Testis (tissue), 3 donors: ENCODE data around the gene ACSL4. TPM values are rescaled to one million over a fixed set of nuclear protein-coding genes. Genes with fewer than 3 reads are reported as not detected.

ENCODE experiments used
- DNase-seq: peaks from one replicate; pipeline ENCODE4 v3.0.0-alpha.2; 2019
- H3K27ac ChIP-seq, 2 donors: fragments of 200-600 bp; sonication (generic); one replicate each; pipeline ENCODE4 v1.5.1; 2019
- H3K27me3 ChIP-seq: fragments of 200-600 bp; sonication (generic); one replicate; pipeline ENCODE4 v1.5.1; 2019
- H3K36me3 ChIP-seq: fragments of 200-600 bp; sonication (generic); one replicate; pipeline ENCODE4 v1.5.1; 2017; ENCODE audit warnings: low read depth; ENCODE audit errors: missing control alignments
- H3K4me1 ChIP-seq: fragments of 200-600 bp; sonication (generic); one replicate; pipeline ENCODE4 v1.5.1; 2019
- H3K4me3 ChIP-seq, 2 donors: fragments of 200-600 bp; sonication (generic); one replicate each; pipeline ENCODE4 v1.5.1; 2017 to 2019
- H3K9me3 ChIP-seq: fragments of 200-600 bp; sonication (generic); one replicate; pipeline ENCODE4 v1.5.1; 2017
- POLR2A ChIP-seq: fragments of 450-650 bp; IDR thresholded peaks from one replicate; pipeline ENCODE4 v1.6.1; 2017; ENCODE audit warnings: antibody characterized with exemption, mild to moderate bottlenecking, moderate library complexity
- WGBS, 2 donors: methylation state at CpG; one replicate each; pipeline ENCODE4 v1.1.5; 2018; 5-methylcytosine and 5-hydroxymethylcytosine counted together
- intact Hi-C: fragments of 100-400 bp; cut with DNase I; formaldehyde crosslinking; loops from one replicate; pipeline ENCODE4 v1.15.1; 2023; ENCODE audit warnings: low total_unique reads
- polyA plus RNA-seq: library from polyadenylated mRNA; stranded (reverse); fragments of 350-450 nt; fragmentation: Illumina TruSeq; extraction: RNeasy Lipid Tissue Mini Kit (QIAGEN cat#74804); gene quantifications from one replicate; pipeline ENCODE4 v1.2.3, GENCODE V29; 2014; ENCODE audit warnings: low read depth, low replicate concordance; ENCODE audit not compliant: insufficient read depth
- total RNA-seq, 2 donors: library from RNA; depleted of rRNA; stranded (reverse); fragments of >200 nt; gene quantifications; one replicate each; pipeline ENCODE4 v1.2.3, GENCODE V29; 2016
- TF ChIP-seq, protein P1 (sequence below), 3 experiments: fragments of 450-650 bp in 2 of 3; fragments of 200-600 bp in 1 of 3; sonication (generic) in 1 of 3; IDR thresholded peaks; one replicate each; pipeline ENCODE4 v1.5.1; 2016 to 2019; ENCODE audit warnings: antibody characterized with exemption in 3 of 3, mild to moderate bottlenecking in 2 of 3, moderate library complexity in 1 of 3

ACSL4 gene
- total and polyA plus RNA-seq, 3 donors from 2014 or later: 40.4 to 136 (median 108) TPM

DNA sequence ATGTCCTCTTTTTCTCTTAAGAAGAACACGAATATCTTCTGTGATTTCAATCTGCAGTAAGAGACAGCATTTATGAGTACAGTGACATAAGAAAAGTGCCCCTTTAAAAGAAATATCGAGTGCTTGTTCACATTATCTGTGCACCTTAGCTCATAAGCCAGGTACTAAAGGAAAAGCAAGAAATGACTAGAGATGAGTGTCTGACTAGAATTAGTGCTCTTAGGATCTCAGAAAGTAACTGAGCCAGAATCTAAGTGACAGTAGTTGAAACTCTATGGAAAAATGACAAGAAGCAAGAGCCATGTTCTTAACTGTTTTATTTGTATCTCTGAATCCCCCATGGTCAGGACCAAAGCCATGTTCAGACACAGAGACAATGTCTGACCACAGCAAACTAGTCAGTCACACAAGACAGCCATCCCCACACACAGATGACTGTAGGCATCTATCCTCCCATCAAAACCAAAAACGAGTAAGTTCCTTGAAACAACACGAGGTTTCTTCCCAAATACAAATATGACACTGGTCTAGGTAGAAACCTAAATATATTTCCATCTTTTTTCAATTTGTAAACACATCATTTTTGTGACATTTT is 36.8 kb downstream of the ACSL4 start:
- H3K4me1 ChIP-seq: no peaks in the 10 kb centered on the region
- DNase-seq: no peak
- WGBS, 2 donors: 63 to 70% methylated on average over 4 of the region's 4 CpGs
- no peaks in the 10 kb centered on the region for H3K9me3 ChIP-seq
- TF ChIP-seq, protein P1, sequence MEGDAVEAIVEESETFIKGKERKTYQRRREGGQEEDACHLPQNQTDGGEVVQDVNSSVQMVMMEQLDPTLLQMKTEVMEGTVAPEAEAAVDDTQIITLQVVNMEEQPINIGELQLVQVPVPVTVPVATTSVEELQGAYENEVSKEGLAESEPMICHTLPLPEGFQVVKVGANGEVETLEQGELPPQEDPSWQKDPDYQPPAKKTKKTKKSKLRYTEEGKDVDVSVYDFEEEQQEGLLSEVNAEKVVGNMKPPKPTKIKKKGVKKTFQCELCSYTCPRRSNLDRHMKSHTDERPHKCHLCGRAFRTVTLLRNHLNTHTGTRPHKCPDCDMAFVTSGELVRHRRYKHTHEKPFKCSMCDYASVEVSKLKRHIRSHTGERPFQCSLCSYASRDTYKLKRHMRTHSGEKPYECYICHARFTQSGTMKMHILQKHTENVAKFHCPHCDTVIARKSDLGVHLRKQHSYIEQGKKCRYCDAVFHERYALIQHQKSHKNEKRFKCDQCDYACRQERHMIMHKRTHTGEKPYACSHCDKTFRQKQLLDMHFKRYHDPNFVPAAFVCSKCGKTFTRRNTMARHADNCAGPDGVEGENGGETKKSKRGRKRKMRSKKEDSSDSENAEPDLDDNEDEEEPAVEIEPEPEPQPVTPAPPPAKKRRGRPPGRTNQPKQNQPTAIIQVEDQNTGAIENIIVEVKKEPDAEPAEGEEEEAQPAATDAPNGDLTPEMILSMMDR (IDR thresholded peaks at IDR 0.05): no peak
- no peak for TF ChIP-seq POLR2A
- no peaks in the 10 kb centered on the region for H3K36me3 ChIP-seq
- no peak overlapping the region for H3K4me3 ChIP-seq
- intact Hi-C loops: no loop called here
- H3K27ac ChIP-seq: no peak overlapping the region
- no peaks in the 10 kb centered on the region for H3K27me3 ChIP-seq

DNA sequence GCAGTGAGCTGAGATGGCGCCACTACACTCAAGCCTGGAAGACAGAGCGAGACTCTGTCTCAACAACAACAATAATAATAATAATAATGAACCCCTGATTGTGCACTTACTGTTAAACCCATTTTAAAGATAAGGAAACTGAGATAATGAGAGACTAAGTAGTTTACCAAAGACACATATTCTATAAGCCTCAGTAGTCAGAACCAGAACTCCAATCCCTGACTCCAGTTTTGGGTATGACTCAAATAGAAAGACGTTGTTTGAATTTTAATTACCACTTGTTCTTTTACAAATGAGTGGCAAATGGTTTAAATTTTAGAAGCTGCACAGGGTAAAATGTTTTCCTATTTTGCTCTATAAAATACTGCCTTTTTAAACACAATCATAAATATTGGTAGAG is 37.4 kb downstream of the ACSL4 start:
- H3K4me3 ChIP-seq: no peak overlapping the region
- WGBS, 2 donors: 86 to 97% methylated on average over 3 of the region's 3 CpGs
- TF ChIP-seq, protein P1 (IDR thresholded peaks at IDR 0.05): no peak
- no peak for TF ChIP-seq POLR2A
- H3K27ac ChIP-seq: no peak overlapping the region
- H3K27me3 ChIP-seq: no peaks in the 10 kb centered on the region
- no peaks in the 10 kb centered on the region for H3K4me1 ChIP-seq
- intact Hi-C loops: no loop called here
- H3K36me3 ChIP-seq: no peaks in the 10 kb centered on the region
- H3K9me3 ChIP-seq: no peaks in the 10 kb centered on the region
- DNase-seq: no peak

DNA sequence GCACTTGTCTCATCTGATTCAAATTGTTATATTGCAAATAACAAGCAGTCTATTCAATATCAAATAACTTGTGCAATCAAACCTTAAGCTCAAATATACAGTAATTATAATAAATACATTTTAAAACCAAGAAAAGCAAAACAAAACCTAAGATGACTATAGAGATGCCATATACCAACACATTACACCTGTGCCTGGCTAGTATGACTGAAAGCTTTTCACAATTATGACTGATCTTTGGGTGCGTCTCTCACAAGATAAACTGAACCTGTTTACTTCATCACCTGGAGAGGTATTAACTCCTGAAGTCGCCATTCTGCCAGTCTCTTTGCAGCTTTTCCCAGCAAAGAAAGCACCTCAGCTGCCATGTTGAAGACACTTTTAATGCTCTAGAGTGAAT is 41.3 kb downstream of the ACSL4 start:
- no peaks in the 10 kb centered on the region for H3K9me3 ChIP-seq
- WGBS, 2 donors: 83 to 91% methylated on average over 2 of the region's 2 CpGs
- H3K4me3 ChIP-seq: no peak overlapping the region
- TF ChIP-seq POLR2A: no peak
- TF ChIP-seq, protein P1 (IDR thresholded peaks at IDR 0.05): no peak
- intact Hi-C loops: no loop called here
- no peaks in the 10 kb centered on the region for H3K4me1 ChIP-seq
- no peaks in the 10 kb centered on the region for H3K27me3 ChIP-seq
- H3K27ac ChIP-seq: no peak overlapping the region
- no peaks in the 10 kb centered on the region for H3K36me3 ChIP-seq
- DNase-seq: no peak

DNA sequence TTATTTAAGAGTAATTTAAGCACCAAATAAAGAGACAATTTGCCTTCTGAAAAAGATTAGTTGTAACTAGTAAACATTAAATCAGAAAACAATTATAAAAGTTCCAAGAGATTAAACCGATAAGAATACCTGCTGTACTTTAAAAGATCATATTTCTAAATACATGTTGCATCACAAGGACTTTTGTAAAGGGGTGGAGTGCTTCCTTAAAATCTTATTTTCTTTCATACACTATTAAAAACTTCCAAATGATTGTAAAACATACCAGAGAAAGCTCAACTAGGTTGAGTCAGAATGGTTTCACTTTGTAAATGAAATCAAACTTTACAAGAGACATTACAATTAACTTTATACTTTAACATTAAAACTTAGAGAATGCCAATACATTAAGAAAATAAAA is 41.8 kb downstream of the ACSL4 start:
- DNase-seq: no peak
- H3K4me1 ChIP-seq: no peaks in the 10 kb centered on the region
- intact Hi-C loops: no loop called here
- H3K9me3 ChIP-seq: no peaks in the 10 kb centered on the region
- TF ChIP-seq POLR2A: no peak
- TF ChIP-seq, protein P1 (IDR thresholded peaks at IDR 0.05): no peak
- no peak overlapping the region for H3K27ac ChIP-seq
- H3K27me3 ChIP-seq: no peaks in the 10 kb centered on the region
- no peaks in the 10 kb centered on the region for H3K36me3 ChIP-seq
- H3K4me3 ChIP-seq: no peak overlapping the region
- 48 to 73% methylated on average over 1 of the region's 1 CpG for WGBS, 2 donors

DNA sequence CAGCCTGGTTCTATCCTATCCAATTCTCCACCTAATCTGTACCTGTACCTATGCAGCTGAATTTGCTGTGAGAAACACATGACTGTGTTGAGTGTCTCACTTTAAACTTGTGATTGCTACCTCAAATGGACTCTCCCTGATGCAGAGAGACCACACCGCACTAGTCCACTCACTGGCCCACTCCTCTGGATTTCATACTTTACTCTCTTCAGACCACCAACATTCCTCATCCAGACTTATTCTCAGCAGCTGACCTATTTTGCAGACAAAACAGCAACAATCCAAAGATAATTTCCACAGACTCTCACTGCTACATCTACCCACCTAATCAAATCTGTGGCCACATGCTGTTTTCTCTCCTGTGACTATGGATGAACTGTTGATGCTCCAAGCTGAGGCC is 45.2 kb downstream of the ACSL4 start:
- H3K4me3 ChIP-seq: no peak overlapping the region
- no peaks in the 10 kb centered on the region for H3K36me3 ChIP-seq
- no peak for DNase-seq
- intact Hi-C loops: no loop called here
- H3K9me3 ChIP-seq: no peaks in the 10 kb centered on the region
- TF ChIP-seq POLR2A: no peak
- TF ChIP-seq, protein P1 (IDR thresholded peaks at IDR 0.05): no peak
- H3K27me3 ChIP-seq: no peaks in the 10 kb centered on the region
- H3K4me1 ChIP-seq: no peaks in the 10 kb centered on the region
- WGBS, 2 donors: 100% methylated on average over 1 of the region's 1 CpG
- no peak overlapping the region for H3K27ac ChIP-seq
